Measurements from ENCODE around the gene ANAPC2.

GRCh38 chr9:137215196-137215986 lies 27.0 kb upstream of the ANAPC2 start:
- TF ChIP-seq, protein P1, sequence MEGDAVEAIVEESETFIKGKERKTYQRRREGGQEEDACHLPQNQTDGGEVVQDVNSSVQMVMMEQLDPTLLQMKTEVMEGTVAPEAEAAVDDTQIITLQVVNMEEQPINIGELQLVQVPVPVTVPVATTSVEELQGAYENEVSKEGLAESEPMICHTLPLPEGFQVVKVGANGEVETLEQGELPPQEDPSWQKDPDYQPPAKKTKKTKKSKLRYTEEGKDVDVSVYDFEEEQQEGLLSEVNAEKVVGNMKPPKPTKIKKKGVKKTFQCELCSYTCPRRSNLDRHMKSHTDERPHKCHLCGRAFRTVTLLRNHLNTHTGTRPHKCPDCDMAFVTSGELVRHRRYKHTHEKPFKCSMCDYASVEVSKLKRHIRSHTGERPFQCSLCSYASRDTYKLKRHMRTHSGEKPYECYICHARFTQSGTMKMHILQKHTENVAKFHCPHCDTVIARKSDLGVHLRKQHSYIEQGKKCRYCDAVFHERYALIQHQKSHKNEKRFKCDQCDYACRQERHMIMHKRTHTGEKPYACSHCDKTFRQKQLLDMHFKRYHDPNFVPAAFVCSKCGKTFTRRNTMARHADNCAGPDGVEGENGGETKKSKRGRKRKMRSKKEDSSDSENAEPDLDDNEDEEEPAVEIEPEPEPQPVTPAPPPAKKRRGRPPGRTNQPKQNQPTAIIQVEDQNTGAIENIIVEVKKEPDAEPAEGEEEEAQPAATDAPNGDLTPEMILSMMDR (conservative IDR thresholded peaks at IDR 0.05), result no peak
- no peak for TF ChIP-seq EZH2 (IDR thresholded peaks at IDR 0.05; ENCODE audit: low read depth)

Data from PC-9 (cell line).